Measurements from ENCODE around the gene SAMD1. TPM values are rescaled to one million over a fixed set of nuclear protein-coding genes. Genes with fewer than 3 reads are reported as not detected.
A peak's percentile ranks its signal among the peaks of the same experiment; 100 is the strongest.

SAMD1 gene
- total and polyA plus RNA-seq, 2 donors (not counting 1 experiment from before 2014, with no cell fraction given): 7.3 to 19.0 TPM

- no peak for TF ChIP-seq EZH2 (IDR thresholded peaks at IDR 0.05; ENCODE audit: low read length, missing control alignments)
- TF ChIP-seq, protein P1, sequence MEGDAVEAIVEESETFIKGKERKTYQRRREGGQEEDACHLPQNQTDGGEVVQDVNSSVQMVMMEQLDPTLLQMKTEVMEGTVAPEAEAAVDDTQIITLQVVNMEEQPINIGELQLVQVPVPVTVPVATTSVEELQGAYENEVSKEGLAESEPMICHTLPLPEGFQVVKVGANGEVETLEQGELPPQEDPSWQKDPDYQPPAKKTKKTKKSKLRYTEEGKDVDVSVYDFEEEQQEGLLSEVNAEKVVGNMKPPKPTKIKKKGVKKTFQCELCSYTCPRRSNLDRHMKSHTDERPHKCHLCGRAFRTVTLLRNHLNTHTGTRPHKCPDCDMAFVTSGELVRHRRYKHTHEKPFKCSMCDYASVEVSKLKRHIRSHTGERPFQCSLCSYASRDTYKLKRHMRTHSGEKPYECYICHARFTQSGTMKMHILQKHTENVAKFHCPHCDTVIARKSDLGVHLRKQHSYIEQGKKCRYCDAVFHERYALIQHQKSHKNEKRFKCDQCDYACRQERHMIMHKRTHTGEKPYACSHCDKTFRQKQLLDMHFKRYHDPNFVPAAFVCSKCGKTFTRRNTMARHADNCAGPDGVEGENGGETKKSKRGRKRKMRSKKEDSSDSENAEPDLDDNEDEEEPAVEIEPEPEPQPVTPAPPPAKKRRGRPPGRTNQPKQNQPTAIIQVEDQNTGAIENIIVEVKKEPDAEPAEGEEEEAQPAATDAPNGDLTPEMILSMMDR (conservative IDR thresholded peaks at IDR 0.05 in 1 of 2, IDR thresholded peaks at IDR 0.05 in 1 of 2; ENCODE audit: low read depth in 1 of 2, low read length in 2 of 2): no peak
- peak; percentile 64 to 81 for DNase-seq (ENCODE audit: low read depth in 2 of 2)
- H3K4me2 ChIP-seq (ENCODE audit: extremely low read depth, insufficient read depth, low read length): peak overlapping the region; percentile 91
These were observed 27.9 kb upstream of the SAMD1 start for GRCh38 chr19:14118165-14119051.

GRCh38 chr19:14117668-14118164, 27.2 kb upstream of the SAMD1 start, which contains the start of gene PRKACA:
Gene PRKACA, minus strand, starts transcription at chr19:14117762. Its CDS starts 215 bp downstream, at chr19:14117547.
- Histone ChIP-seq H3K79me2 (ENCODE audit: control insufficient read depth, insufficient read depth, low read length) (peaks cover 39% of the 10 kb centered on the region), H3K4me3 (replicated peaks in 1 of 4; ENCODE audit: control extremely low read depth in 1 of 4, insufficient read depth in 1 of 4, low read depth in 3 of 4, low read length in 4 of 4) (peak within 1 kb of the TSS; percentile 76 to 94 (median 84)), H2AFZ (ENCODE audit: low read length) (peak within 1 kb of the TSS; percentile 76), H3K27ac (ENCODE audit: insufficient read depth, low read length) (peak within 1 kb of the TSS; percentile 99), H3K4me1 (ENCODE audit: control insufficient read depth, extremely low read depth, insufficient read depth, low read length) (peaks cover 25% of the 10 kb centered on the region), H3K27me3 (ENCODE audit: control insufficient read depth, insufficient read depth, low read length) (no peaks in the 10 kb centered on the region), H4K20me1 (ENCODE audit: control insufficient read depth, extremely low read depth, insufficient read depth, low read length) (no peaks in the 10 kb centered on the region), H3K9ac (ENCODE audit: insufficient read depth, low read length) (peak within 1 kb of the TSS; percentile 82), H3K9me3 (ENCODE audit: control insufficient read depth, insufficient read depth, low read depth, low read length) (no peaks in the 10 kb centered on the region), H3K4me2 (ENCODE audit: extremely low read depth, insufficient read depth, low read length) (peak within 1 kb of the TSS; percentile 91), H3K36me3 (ENCODE audit: control insufficient read depth, insufficient read depth, low read length) (no peaks in the 10 kb centered on the region)
- peak; percentile 99 for DNase-seq (ENCODE audit: low read depth in 2 of 2)
- no peak for TF ChIP-seq EZH2 (IDR thresholded peaks at IDR 0.05; ENCODE audit: low read length, missing control alignments)
- TF ChIP-seq, protein P1 (conservative IDR thresholded peaks at IDR 0.05 in 1 of 2, IDR thresholded peaks at IDR 0.05 in 1 of 2; ENCODE audit: low read depth in 1 of 2, low read length in 2 of 2): no peak

More at GRCh38 chr19:14118165-14119051, 27.9 kb upstream of the SAMD1 start:
- Histone ChIP-seq H3K9me3 (ENCODE audit: control insufficient read depth, insufficient read depth, low read depth, low read length) (no peaks in the 10 kb centered on the region), H3K27me3 (ENCODE audit: control insufficient read depth, insufficient read depth, low read length) (no peaks in the 10 kb centered on the region), H3K79me2 (ENCODE audit: control insufficient read depth, insufficient read depth, low read length) (peaks cover 32% of the 10 kb centered on the region), H3K4me1 (ENCODE audit: control insufficient read depth, extremely low read depth, insufficient read depth, low read length) (peaks cover 18% of the 10 kb centered on the region), H3K36me3 (ENCODE audit: control insufficient read depth, insufficient read depth, low read length) (no peaks in the 10 kb centered on the region), H3K27ac (ENCODE audit: insufficient read depth, low read length) (peak overlapping the region; percentile 99), H3K4me3 (replicated peaks in 1 of 4; ENCODE audit: control extremely low read depth in 1 of 4, insufficient read depth in 1 of 4, low read depth in 3 of 4, low read length in 4 of 4) (peak overlapping the region; percentile 26 to 57 (median 41)), H2AFZ (ENCODE audit: low read length) (peak overlapping the region; percentile 76), H3K9ac (ENCODE audit: insufficient read depth, low read length) (peak overlapping the region; percentile 82), H4K20me1 (ENCODE audit: control insufficient read depth, extremely low read depth, insufficient read depth, low read length) (no peaks in the 10 kb centered on the region)

DNA sequence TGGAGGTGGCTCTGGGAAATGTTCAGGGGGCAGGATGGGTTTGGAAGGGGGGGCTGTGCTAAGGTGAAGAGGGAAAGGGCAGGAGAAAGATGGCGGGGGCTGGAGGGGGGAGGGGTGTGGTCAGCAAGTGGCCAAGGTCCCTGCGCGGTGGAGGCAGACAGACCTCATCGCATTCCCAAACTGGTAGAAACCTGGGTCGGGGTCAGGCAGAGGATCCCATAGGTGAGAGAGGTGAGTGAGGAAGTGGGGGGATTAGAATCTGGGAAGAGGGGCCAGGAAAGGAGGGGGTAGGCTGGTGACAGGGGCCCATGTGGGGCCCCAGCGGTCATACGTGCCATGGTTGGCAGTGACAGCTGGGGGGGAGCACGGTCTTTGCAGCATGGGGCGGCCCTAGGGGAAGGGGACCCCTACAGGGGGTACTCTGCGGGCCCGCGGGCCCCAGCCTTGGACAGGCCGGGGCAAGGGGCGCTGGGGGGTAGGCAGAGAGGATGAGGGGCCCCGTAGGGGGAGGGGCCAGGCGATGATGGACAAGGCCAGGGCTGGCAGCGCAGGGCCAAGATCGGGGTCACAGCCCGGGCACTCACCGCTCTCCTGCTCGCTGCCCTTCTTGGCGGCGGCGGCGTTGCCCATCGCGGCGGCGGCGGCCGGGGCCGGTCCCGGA, 26.5 kb upstream of the SAMD1 start:
- Histone ChIP-seq H2AFZ (ENCODE audit: low read length) (no peak overlapping the region), H3K9me3 (ENCODE audit: control insufficient read depth, insufficient read depth, low read depth, low read length) (no peaks in the 10 kb centered on the region), H3K27me3 (ENCODE audit: control insufficient read depth, insufficient read depth, low read length) (no peaks in the 10 kb centered on the region), H3K9ac (ENCODE audit: insufficient read depth, low read length) (peak overlapping the region; percentile 73), H3K4me1 (ENCODE audit: control insufficient read depth, extremely low read depth, insufficient read depth, low read length) (peaks cover 30% of the 10 kb centered on the region), H3K36me3 (ENCODE audit: control insufficient read depth, insufficient read depth, low read length) (no peaks in the 10 kb centered on the region), H3K4me2 (ENCODE audit: extremely low read depth, insufficient read depth, low read length) (peak overlapping the region; percentile 82), H3K4me3 (replicated peaks in 1 of 4; ENCODE audit: control extremely low read depth in 1 of 4, insufficient read depth in 1 of 4, low read depth in 3 of 4, low read length in 4 of 4) (peak overlapping the region; percentile 76 to 94 (median 84)), H4K20me1 (ENCODE audit: control insufficient read depth, extremely low read depth, insufficient read depth, low read length) (no peaks in the 10 kb centered on the region), H3K79me2 (ENCODE audit: control insufficient read depth, insufficient read depth, low read length) (peaks cover 45% of the 10 kb centered on the region), H3K27ac (ENCODE audit: insufficient read depth, low read length) (peak overlapping the region; percentile 73)
- no peak for DNase-seq (ENCODE audit: low read depth in 2 of 2)
- TF ChIP-seq, protein P1 (conservative IDR thresholded peaks at IDR 0.05 in 1 of 2, IDR thresholded peaks at IDR 0.05 in 1 of 2; ENCODE audit: low read depth in 1 of 2, low read length in 2 of 2): no peak
- no peak for TF ChIP-seq EZH2 (IDR thresholded peaks at IDR 0.05; ENCODE audit: low read length, missing control alignments)
